OCI-LY7 (cell line): ENCODE results near the gene OR51L1.

ENCODE experiments used
- EZH2phosphoT487 ChIP-seq: fragments of 200-600 bp; sonication (generic); IDR thresholded peaks from 2 replicates; pipeline ENCODE4 v1.6.1; 2018; ENCODE audit warnings: low read depth, borderline replicate concordance, mild to moderate bottlenecking, mixed run types, antibody characterized with exemption, low read length, moderate library complexity, mixed read lengths
- TF ChIP-seq, protein P1 (sequence below): fragments of 200-600 bp; sonication (generic); conservative IDR thresholded peaks from 2 replicates; pipeline ENCODE4 v1.5.1; 2014; ENCODE audit warnings: mild to moderate bottlenecking, antibody characterized with exemption, low read length, moderate library complexity, mixed read lengths

DNA sequence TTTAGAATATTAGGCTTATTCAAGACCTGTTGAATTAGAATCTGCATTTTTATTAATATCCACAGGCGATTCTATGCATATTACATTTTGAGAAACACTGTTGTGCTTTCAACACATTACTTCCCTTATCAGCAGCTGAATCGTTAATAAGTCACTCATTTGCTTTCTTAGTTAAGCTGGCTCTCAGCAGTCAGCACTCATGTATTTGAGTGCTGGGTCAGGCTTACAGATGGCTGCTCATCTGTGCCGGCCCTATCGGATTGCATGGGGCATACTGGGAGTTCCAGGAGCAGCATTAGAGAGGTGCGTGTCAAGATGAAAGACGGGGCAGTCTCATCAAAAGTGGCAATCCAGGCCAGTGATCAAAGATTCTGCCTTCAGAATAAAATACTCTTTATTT is 10.8 kb upstream of the OR51L1 start:
- TF ChIP-seq, protein P1, sequence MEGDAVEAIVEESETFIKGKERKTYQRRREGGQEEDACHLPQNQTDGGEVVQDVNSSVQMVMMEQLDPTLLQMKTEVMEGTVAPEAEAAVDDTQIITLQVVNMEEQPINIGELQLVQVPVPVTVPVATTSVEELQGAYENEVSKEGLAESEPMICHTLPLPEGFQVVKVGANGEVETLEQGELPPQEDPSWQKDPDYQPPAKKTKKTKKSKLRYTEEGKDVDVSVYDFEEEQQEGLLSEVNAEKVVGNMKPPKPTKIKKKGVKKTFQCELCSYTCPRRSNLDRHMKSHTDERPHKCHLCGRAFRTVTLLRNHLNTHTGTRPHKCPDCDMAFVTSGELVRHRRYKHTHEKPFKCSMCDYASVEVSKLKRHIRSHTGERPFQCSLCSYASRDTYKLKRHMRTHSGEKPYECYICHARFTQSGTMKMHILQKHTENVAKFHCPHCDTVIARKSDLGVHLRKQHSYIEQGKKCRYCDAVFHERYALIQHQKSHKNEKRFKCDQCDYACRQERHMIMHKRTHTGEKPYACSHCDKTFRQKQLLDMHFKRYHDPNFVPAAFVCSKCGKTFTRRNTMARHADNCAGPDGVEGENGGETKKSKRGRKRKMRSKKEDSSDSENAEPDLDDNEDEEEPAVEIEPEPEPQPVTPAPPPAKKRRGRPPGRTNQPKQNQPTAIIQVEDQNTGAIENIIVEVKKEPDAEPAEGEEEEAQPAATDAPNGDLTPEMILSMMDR = no peak
- TF ChIP-seq EZH2phosphoT487 = no peak
